ENCODE measurements around the gene TKTL1.

The TKTL1 gene

DNA sequence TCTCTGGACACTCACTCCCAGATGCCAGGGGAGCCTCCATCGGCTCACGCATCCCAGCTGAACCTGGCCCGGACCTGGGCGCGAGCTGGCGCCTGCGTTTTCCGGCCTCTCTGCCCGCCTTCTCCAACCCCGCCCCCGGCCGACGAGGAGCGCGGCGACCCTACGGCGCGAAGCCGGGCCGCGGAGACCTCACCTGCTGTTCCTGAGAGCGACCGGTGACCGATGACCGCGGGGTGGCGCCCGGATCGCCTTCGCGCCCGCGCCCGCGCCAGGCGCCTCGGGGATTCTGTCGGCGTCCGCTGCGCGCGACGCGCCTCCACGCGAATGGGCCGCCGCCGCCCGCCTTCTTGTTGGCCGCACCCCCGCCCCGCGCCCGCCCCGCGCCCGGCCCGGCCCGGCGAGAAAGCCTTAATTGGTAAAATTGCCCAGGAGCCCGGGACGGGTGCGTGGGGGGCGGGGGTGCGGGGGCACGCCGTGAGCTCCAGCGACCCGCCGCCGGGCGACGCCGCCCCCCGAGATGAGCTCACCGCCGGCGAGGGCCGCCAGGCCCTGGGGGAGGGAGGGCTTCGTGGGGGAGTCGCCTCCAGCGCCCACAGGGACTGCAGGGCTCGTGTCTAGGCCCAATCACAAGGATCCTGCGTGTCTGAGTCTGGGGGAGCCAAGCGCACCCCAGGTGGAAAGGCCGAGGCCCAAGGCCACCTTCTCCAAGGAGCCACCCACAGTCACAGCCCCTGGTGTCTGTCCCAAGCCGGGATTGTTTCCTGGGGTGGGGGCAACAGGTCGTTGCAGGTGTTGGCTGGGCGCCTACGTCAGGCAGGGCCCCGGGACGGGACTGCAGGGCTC is 78.9 kb downstream of the TKTL1 start, which contains the start of gene FLNA:
Gene FLNA (minus strand): TSS at position 322 of the 843 bp plus-strand sequence. CDS start 3,389 bp downstream, outside the sequence.
- TF ChIP-seq, protein P1, sequence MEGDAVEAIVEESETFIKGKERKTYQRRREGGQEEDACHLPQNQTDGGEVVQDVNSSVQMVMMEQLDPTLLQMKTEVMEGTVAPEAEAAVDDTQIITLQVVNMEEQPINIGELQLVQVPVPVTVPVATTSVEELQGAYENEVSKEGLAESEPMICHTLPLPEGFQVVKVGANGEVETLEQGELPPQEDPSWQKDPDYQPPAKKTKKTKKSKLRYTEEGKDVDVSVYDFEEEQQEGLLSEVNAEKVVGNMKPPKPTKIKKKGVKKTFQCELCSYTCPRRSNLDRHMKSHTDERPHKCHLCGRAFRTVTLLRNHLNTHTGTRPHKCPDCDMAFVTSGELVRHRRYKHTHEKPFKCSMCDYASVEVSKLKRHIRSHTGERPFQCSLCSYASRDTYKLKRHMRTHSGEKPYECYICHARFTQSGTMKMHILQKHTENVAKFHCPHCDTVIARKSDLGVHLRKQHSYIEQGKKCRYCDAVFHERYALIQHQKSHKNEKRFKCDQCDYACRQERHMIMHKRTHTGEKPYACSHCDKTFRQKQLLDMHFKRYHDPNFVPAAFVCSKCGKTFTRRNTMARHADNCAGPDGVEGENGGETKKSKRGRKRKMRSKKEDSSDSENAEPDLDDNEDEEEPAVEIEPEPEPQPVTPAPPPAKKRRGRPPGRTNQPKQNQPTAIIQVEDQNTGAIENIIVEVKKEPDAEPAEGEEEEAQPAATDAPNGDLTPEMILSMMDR (IDR thresholded peaks at IDR 0.05; ENCODE audit: low read depth, low read length), result no peak
- H3K4me3 ChIP-seq (ENCODE audit: low read depth, low read length), result peak within 1 kb of the TSS; percentile 74

GRCh38 chrX:154375156-154375504 is 79.5 kb downstream of the TKTL1 start:
- TF ChIP-seq, protein P1 (IDR thresholded peaks at IDR 0.05; ENCODE audit: low read depth, low read length), result no peak
- H3K4me3 ChIP-seq (ENCODE audit: low read depth, low read length), result peak overlapping the region; percentile 49

- TF ChIP-seq, protein P1 (IDR thresholded peaks at IDR 0.05; ENCODE audit: low read depth, low read length), result no peak
- H3K4me3 ChIP-seq (ENCODE audit: low read depth, low read length), result no peak overlapping the region
These were observed 81.2 kb downstream of the TKTL1 start for GRCh38 chrX:154376774-154377173.

DNA sequence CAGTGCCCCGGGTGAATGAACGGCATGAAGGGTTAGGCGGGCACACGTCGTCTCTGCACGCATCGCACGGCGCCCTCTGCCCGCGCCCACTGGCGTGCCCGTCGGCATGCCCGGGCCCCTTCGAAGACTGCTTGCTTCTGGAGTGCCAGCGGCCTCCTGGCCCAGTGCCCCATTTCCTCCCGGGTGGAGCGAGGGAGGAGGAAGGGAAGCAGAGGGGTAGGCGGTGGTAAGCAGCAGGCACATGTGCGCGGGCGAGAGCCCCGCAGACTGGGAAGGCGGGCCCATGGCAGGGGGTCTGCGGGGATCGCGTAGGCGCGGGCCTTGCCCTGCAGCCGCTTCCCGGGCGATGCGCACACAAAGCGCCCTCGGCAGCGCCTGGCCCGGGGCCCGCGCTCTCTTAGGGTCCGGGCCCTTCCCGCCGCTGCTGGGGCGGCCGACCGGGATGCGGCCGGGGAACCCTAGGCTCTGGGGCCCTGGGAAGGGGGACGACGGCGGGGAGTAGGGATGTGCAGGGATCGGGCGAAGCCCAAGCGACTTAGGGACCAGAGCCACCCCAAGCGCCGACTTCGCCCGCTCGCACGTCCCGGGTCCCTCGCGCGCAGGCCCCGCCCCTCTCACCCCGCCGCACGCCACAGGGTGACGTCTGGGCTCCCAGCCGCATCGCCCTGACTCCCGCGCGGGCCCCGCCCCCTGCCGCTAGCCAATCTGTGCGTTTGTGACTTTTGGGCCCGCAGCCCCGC is 82.6 kb downstream of the TKTL1 start:
- TF ChIP-seq, protein P1 (IDR thresholded peaks at IDR 0.05; ENCODE audit: low read depth, low read length), result no peak
- peak overlapping the region; percentile 51 for H3K4me3 ChIP-seq (ENCODE audit: low read depth, low read length)

GRCh38 chrX:154378799-154379568 is 83.4 kb downstream of the TKTL1 start, which contains the start of gene EMD:
EMD (plus strand) TSS chrX:154379295; CDS start chrX:154379485, 190 bp downstream.
- TF ChIP-seq, protein P1 (IDR thresholded peaks at IDR 0.05; ENCODE audit: low read depth, low read length), result no peak
- peak within 1 kb of the TSS; percentile 74 for H3K4me3 ChIP-seq (ENCODE audit: low read depth, low read length)

DNA sequence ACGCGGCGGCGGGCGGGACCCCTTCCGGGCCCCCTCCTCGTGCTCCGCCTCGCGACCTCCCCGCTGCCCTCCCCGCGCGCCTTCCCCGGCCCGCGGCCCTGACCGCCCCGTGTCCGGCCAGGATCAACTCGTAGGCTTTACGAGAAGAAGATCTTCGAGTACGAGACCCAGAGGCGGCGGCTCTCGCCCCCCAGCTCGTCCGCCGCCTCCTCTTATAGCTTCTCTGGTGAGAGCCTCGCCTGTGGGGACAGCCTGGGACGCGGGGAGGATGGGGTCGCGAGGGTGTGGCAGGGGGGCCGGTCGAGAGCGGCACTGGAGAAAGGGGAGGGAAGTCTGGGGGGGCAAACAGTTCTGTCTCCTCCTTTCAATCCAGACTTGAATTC is 84.0 kb downstream of the TKTL1 start:
- TF ChIP-seq, protein P1 (IDR thresholded peaks at IDR 0.05; ENCODE audit: low read depth, low read length), result no peak
- H3K4me3 ChIP-seq (ENCODE audit: low read depth, low read length), result peak overlapping the region; percentile 74
